ENCODE measurements around the gene S100A16.
"Not testable (repeated sequence)": the region's sequence is repeated elsewhere in the genome, so short reads cannot be mapped to it uniquely, and the experiment has no call there.

Gene S100A16, protein sequence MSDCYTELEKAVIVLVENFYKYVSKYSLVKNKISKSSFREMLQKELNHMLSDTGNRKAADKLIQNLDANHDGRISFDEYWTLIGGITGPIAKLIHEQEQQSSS

DNA sequence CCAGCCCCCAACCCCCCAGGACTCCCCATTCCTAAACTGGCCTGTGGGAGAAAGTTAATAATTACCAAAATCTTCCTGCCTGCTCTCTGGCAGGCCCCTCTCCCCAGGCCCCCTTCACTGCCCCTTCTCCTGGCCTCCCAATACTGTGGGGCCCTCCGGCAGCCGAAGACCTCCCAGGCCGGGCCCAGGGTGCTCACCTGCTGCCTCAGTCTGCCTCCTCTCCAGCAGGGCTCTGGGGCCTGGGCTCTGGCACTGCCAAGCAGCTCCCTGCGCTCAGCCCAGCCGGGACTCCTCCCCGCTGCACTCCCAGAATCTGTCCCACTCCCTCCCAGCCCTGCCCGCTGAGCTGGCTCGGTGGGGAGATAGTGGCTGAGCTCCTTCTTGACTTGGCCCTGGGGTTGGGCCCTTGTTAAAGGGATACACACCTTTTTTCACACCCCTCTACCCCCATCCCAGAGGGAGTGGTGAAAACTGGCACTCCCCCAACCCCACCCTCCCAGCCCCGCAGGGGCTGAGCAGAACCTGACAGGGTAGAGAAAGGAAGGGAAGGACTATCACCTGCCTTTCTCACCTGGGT is at the start of gene S100A16:
TSS of gene S100A16 (minus strand) at position 383 of the 577 bp plus-strand sequence. CDS start 4,986 bp downstream, outside the sequence.
- DNase-seq (ENCODE audit: extremely low read depth in 1 of 2, low read depth in 1 of 2) = no peak

DNA sequence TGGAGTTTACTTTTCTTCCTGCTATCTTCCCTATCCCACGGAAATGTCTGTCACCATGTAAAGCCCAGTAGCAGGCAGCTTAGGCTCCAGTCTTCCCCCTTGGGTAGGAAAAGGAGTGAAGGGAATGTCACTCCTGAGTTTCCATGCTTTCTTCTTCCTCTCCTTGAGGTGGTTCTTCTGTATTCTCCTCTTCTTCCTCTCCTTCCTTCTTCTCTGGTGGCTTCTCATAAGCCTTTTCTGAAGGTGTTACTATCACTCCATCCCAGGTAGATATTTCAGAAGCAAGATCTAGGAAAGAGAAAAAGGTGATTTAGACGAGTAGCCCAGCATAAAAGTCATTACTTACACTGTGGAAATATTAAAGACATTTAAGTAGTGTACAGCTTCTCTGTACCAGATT is 49.3 kb upstream of the S100A16 start:
- no peak for DNase-seq (ENCODE audit: extremely low read depth in 1 of 2, low read depth in 1 of 2)

DNA sequence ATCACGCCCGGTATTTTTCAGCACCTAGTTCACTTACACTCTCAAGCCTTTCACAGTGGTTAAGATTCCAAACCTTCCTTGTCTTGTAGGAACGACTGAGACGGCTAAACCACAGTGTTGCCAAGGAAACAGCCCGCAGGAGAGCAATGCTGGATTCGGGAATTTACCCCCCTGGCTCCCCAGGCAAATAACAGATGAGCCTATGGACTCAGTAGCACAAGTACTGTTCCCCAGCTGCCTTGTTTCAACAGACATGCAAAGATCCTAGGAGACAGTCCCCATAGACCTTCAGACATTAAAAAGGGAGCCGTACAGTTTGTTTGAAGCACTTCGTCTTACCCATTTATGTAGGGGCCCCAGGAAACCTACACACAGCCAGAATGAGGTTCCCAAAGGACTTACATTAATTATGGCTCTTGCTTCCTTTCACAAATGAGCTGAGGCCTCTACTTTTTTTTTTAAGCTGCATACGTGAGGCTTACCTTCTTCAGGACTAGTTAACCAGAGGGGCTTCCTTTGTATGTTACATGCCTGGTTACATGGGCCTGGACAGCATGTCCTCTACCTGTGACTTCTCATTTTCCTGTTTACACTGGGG is 48.3 kb upstream of the S100A16 start:
- DNase-seq (ENCODE audit: extremely low read depth in 1 of 2, low read depth in 1 of 2) = no peak

DNA sequence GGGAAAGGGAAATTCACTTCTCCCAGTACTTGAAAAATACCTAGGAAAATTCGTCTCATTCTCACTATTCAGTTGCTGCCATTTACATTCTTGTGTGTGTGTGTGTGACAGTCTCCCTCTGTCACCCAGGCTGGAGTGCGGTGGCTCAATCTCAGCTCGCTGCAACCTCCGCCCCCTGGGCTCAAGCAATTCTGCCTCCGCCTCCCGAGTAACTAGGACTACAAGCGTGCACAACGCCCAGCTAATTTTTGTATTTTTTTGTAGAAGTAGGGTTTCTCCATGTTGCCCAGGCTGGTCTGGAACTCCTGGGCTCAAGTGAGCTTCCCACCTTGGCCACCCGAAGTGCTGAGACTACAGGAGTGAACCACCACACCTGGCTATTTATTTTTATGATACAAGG is 46.7 kb upstream of the S100A16 start:
- DNase-seq (ENCODE audit: extremely low read depth in 1 of 2, low read depth in 1 of 2) = no peak

DNA sequence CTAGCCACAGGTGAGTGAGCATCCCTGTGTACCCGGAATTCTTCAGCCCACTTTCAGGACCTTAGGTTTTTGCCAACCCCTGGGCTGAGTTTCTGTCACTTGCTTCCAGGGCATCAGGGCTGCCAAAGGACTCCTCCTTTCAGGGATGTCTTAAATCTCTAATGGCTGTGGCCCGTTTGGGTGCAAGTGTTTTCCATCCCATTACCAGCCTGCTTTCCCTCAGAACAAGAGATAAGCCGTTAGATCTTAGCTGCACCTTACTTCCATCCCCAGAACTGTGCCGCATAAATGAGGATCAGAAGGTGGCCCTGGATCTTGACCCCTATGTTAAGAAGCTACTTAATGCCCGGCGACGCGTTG is 46.2 kb upstream of the S100A16 start:
- no peak for DNase-seq (ENCODE audit: extremely low read depth in 1 of 2, low read depth in 1 of 2)

DNA sequence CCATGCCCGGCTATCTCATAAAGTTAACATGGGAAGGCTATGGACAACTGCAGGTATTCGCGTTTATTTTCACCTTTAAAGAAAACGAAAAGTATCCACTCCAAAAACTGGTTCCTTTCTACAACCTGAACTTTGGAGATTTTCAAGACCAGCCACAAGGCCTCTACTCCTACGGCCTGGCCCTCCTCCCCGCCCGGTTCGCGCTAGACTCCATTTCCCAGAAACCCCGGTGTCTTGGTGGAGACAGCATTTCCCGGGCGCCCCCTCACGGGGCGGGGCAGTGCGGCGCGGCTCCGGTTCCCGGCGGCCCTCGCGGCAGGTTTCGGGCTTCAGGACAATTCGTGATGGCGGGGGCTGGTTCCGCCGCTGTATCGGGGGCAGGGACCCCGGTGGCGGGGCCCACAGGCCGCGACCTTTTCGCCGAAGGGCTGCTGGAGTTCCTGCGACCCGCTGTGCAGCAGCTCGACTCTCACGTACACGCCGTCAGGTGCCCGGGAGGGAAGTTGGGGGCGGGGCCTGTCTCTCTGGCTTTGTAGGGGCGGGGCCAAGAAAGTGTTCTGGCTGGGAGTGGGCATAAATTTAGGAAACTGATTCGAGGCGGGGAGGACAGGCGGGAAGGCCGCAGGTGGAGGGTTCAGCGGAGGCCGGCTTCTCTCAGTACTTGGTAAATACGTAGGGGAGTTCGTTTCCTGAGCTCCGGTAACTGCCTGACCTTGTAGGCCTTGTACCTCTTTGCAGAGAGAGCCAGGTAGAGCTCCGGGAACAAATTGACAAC is 45.6 kb upstream of the S100A16 start, which contains the start of gene SNAPIN:
TSS of gene SNAPIN (plus strand) at position 304 of the 775 bp plus-strand sequence. CDS start at position 345, 41 bp downstream.
- DNase-seq (ENCODE audit: extremely low read depth in 1 of 2, low read depth in 1 of 2) = peak; percentile 65 to 83

DNA sequence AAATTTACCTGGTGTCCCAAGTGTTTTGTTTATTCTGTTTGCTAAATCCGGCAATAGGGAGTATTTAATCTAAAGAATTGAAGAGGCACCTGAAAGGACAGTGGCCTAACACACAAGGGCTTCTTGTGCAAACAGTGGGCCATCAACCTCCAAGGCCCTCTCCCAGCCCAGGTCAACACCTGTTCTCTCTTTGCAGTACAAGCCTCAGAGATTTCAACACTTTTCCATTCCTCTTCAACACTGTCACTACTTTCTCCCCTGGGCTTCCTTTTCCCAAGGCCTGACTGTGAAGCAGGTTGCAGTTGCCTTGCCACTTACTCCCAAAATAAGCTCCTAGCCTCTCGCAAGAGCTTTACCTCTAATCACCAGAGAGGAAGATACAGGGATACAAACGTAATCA is 42.4 kb upstream of the S100A16 start:
- DNase-seq (ENCODE audit: extremely low read depth in 1 of 2, low read depth in 1 of 2) = no peak

DNA sequence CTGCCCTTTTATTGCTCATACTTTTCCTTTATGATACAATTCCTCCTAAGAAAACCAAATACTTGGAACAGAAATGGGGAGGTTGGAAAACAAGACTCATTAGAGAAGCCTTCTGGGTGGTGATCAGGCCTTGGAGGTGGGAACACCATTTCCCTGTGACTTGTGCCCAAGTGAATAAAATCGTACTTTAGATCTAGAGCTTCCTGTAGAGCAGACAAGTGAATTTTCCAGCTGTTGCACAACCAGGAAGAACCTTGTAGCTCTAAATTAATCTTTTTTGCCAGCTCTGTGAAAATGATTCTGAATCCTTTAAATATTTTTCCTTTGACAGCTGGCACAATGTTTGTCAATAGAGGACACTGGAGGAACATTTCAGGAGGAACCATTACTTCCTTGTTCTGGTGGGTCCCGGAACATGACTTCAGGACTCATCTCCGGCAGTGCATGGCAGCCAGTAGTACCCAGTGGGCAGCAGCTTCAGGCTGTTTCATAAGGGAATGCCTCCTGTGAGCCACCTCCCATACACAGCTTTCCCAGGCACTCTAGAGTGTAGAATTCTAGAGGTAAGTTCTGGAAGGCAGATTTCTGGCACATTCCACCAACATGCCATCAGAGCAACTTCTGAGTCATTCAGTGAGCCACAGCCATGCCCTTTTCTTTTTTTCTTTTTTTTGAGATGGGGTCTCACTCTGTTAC is 40.0 kb upstream of the S100A16 start:
- DNase-seq (ENCODE audit: extremely low read depth in 1 of 2, low read depth in 1 of 2) = no peak

DNA sequence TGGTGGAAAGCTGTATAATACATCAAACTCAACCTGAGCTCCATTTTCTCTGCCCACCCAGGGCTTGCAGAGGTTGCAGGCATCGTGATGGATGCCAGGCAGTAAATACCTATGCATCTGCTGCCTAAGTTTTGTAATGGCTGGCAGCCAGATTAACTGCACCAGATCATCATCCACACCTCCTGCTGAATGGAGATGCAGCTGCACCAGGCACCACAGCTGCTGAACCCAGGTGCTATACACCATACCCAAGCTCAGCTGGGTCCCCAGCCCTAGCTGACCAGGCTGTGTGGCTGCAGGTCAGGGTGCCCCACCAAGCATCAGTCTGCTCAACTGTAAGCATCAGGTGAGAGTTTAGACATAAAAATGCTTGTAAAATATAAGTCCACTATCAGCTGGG is 38.8 kb upstream of the S100A16 start:
- no peak for DNase-seq (ENCODE audit: extremely low read depth in 1 of 2, low read depth in 1 of 2)

DNA sequence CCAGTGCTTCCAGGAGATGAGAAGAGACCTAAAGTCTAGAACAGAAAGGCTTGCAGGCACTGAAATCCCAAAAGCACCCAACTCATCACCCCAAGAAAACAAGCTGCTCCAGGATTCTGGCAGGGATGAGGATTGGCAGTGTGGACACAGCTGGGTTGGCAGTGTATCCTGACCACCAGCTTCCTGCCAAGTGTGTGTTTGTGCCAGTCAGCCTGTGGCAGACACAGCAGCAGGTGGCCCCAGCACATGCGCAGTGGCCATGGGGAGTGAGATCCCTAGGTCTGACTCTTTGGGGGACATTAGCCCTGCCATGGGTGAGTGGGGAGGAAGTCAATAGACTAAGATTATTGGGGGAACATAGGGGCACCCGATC is 36.9 kb upstream of the S100A16 start:
- DNase-seq (ENCODE audit: extremely low read depth in 1 of 2, low read depth in 1 of 2) = no peak

DNA sequence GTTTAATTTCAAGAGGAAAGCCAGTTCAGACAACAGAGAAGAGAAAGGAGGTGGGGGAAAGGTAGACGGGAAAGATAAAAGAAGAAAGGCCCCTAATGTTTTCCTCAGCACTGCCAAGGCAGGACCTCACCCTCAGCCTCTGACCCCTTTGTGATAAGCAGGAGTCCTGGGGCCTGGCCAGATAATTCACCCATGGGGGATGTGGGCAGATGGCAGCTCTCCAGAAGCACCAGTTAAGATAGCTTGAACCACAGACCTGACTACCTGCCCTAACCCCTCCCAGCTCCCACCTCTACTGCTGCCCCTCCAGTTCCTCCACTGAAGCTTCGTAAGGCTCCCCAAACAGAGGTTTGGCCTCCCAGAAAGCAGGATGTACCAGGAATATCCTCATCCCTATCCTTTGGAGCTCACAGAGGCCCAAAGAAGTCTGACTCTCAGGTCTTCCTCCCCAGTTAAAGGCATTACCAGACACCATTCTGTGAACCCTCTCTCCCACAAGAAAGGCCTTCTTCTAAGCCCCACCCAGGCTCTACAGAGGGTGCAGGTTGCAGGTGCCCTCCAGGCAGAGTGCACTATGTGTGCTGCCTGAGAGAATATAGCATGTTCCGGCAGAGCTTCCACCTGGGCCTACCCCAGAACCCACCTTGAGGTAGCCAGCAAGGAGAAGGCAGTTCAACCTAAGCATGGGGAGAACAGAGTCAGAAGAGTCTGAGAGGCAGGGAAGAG is 36.4 kb upstream of the S100A16 start:
- no peak for DNase-seq (ENCODE audit: extremely low read depth in 1 of 2, low read depth in 1 of 2)

DNA sequence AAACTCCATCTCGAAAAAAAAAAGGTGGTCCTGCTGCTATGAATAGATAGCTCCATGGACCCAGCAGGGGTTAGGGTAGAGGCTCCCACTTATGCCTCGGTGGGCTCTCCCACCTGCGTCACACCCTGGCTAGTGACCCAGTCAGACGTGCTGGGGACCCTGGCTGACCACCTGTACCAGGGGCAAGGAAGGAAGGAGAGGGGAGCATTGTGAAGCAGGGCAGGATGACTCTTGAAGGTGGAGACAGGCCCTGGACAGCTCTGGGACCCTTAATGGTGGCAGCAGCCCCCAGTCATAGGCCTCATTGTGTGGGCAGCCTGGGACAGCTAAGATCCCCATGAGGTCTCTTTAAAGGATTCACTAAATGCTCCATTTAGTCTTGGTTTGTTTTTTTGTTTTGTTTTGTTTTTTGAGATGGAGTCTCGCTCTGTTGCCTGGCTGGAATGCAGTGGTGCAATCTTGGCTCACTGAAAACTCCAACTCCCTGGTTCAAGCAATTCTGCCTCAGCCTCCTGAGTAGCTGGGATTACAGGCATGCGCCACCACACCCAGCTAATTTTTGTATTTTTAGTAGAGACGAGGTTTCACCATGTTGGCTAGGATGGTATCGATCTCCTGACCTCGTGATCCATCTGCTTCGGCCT is 35.2 kb upstream of the S100A16 start:
- DNase-seq (ENCODE audit: extremely low read depth in 1 of 2, low read depth in 1 of 2) = no peak

DNA sequence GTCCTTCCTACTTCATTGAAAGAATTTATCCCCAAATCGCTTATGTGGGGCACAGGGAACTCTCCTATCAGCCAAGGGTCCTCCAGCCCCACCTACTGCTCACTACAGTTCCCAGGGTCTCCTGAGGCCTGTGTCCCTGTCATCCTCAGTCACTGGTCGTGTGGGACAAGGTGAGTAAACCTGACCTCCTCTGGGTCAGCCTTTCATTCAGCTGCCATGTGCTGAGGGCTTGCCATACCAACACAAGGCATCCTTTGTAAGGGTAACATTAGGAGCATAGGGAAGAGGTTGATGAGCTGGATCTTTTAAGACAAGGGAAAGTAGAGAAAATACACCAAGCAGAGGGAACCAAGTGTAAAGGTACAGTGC is 34.4 kb upstream of the S100A16 start:
- DNase-seq (ENCODE audit: extremely low read depth in 1 of 2, low read depth in 1 of 2) = no peak

DNA sequence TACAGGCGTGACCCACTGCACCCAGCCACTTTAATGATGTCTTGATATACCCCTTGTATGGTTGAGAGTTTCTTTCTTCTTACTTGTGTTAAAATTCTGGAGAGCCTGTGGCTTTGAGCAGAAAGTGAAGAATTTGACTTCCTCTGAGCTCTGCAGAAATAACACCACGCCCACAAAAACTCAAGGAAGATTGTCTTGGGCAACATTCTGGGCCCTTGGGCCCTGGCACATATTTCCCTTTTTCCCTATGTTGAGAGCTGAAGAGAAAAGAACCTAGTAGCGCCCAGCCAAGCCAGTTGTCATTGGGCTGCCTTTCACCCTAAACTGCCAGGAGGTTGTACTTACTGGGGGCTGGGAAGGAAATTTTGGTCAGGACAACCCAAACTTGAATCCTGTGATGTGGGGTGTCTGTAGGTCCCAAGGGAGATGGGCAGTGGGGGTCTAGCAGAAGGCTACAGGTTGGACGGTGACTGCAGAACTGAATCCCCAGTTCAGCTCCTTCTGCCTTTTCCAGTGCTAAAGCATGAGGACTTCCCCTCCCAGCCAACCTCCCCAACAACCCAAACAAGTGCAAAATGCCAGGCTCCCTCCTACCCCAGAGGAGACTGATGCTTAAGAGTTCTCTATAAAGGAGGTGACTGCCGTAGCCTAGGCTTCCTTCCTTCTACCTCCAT is 33.9 kb upstream of the S100A16 start:
- no peak for DNase-seq (ENCODE audit: extremely low read depth in 1 of 2, low read depth in 1 of 2)

DNA sequence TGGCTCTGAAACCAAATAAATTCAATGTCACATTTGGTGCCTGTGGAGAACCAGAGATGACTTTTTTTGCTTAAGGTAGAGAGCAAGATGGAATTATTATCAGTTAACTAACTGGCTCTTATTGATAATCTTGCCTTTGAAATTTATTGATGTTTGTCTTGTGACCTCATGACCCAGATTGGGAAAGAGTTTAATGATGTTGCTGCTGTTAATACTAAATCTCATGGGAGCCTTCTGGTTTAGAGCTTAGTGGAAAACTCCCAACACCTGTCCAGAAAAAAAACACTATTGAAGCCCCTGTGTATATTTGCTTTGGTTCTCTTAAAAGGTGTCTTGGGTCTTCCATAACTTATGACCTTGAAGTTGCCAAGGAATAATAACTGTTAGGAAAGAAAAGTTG is 30.9 kb upstream of the S100A16 start:
- no peak for DNase-seq (ENCODE audit: extremely low read depth in 1 of 2, low read depth in 1 of 2)

DNA sequence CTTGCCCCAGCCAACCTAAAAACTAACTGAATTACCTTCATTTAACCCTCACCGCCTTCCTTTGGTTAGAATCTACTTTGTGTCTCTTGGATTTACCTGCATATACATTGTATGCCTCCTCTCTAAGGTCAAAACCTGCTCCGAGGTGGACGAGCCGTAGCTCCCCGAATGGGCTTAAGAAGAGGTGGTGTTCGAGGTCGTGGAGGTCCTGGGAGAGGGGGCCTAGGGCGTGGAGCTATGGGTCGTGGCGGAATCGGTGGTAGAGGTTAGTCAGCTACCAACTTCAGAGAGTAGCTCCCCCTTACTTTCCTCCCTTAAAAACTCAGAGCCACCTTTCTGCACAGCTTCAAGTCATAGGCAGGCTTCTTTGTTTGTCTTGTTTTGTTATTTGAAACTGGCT is 30.2 kb upstream of the S100A16 start:
- DNase-seq (ENCODE audit: extremely low read depth in 1 of 2, low read depth in 1 of 2) = no peak

DNA sequence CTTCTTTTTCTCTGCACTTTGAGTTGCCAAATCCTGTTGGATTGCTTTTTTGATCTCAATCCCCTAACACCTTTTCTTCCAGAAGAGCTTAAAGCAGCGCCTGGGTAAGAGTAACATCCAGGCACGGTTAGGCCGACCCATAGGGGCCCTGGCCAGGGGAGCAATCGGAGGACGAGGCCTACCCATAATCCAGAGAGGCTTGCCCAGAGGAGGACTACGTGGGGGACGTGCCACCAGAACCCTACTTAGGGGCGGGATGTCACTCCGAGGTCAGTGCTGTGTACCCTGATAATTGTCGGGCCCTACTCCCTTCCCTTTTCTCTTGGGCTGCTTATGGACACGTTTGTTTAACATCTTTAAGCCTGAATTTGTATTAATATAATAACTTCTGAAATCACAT is 29.2 kb upstream of the S100A16 start:
- no peak for DNase-seq (ENCODE audit: extremely low read depth in 1 of 2, low read depth in 1 of 2)

DNA sequence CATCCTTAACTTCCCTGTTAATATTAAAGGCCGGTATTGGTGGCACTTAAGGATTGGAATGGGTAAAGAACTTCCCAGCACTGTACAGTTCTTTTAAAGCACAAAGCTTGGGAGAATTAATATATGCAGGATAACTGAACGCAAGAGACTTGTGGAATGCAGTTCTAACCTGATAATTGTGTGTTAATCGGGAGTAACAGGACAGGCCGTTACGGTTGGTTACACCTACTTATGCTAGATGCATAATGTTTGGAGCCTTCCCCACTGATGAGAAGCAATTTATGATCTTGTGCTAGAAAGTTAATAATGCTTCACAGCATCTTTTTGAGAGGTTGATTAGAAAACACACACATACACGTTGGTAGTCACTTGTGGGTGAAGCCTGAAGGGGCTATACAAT is 27.9 kb upstream of the S100A16 start:
- no peak for DNase-seq (ENCODE audit: extremely low read depth in 1 of 2, low read depth in 1 of 2)

DNA sequence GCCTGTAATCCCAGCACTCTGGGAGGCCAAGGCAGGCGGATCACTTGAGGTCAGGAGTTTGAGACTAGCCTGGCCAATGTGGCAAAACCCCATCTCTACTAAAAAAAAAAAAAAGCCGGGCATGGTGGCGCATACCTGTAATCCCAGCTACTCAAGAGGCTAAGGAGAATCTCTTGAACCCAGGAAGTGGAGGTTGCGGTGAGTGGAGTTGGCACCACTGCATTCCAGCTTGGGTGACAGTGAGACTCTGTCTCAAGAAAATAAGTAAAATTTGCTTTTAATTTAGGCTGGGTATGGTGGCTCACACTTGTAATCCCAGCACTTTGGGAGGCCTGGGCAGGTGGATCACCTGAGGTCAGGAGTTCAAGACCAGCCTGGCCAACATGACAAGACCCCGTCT is 27.3 kb upstream of the S100A16 start:
- not testable (repeated sequence) for DNase-seq (ENCODE audit: extremely low read depth in 1 of 2, low read depth in 1 of 2)

DNA sequence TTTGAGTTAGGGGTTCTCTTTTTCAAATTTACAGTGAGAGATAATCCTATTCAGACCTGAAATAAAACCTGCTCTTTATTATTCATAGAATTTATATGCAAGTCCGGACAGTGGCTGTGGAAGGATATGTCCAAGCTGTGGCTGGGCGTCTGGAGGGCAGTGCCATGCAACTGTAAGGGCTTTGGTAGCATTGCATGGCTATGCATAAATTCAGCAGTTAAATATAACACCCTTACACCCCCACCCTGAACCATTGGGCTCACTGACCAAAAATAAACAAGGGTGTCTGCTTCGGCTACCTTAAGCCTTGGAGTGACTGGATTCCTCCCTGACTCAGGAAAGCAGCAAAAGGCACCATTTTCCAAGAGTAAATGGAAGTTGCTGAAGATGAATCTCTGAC is 26.3 kb upstream of the S100A16 start:
- DNase-seq (ENCODE audit: extremely low read depth in 1 of 2, low read depth in 1 of 2) = no peak
